Keratinocyte (primary cell): Measurements from ENCODE around the gene CRADD. TPM values are rescaled to one million over a fixed set of nuclear protein-coding genes. Genes with fewer than 3 reads are reported as not detected.

Source experiments
- DNase-seq: peaks from one replicate; pipeline ENCODE4 v3.0.0-alpha.2; 2011; ENCODE audit warnings: low read depth, missing footprints, low spot score
- FAIRE-seq: peaks from 2 replicates; lab custom pipeline; 2011; peaks lifted over from hg19 to GRCh38; lab: Jason Lieb, UNC
- H2AFZ ChIP-seq: 2 replicates; pipeline ENCODE4 v1.6.0; 2012; ENCODE audit warnings: low read length, control low read depth, inconsistent platforms; ENCODE audit not compliant: control insufficient read depth
- H3K27ac ChIP-seq: 2 replicates; pipeline ENCODE4 v1.5.1; 2011; ENCODE audit warnings: low read length; ENCODE audit not compliant: control insufficient read depth, insufficient read depth
- H3K27me3 ChIP-seq: 3 replicates; pipeline ENCODE4 v1.6.0; 2011; ENCODE audit warnings: low read length; ENCODE audit not compliant: control insufficient read depth, insufficient read depth; ENCODE audit errors: extremely low read depth
- H3K36me3 ChIP-seq, 2 experiments: 2 replicates in 1 of 2; 3 replicates in 1 of 2; pipeline ENCODE4 v1.5.1; 2011; ENCODE audit warnings: low read length in 2 of 2, mild to moderate bottlenecking in 1 of 2; ENCODE audit not compliant: control insufficient read depth in 2 of 2, insufficient read depth in 2 of 2; ENCODE audit errors: extremely low read depth in 1 of 2
- H3K4me1 ChIP-seq: 3 replicates; pipeline ENCODE4 v1.5.1; 2011; ENCODE audit warnings: low read length; ENCODE audit not compliant: control insufficient read depth, insufficient read depth; ENCODE audit errors: extremely low read depth
- H3K4me2 ChIP-seq: 3 replicates; pipeline ENCODE4 v1.6.0; 2011; ENCODE audit warnings: low read depth, low read length; ENCODE audit not compliant: control insufficient read depth, insufficient read depth; ENCODE audit errors: extremely low read depth
- H3K4me3 ChIP-seq, 3 experiments: fragments of 200-600 bp in 1 of 3; sonication (generic) in 1 of 3; 2 replicates in 2 of 3; 3 replicates in 1 of 3; pipeline ENCODE4 v1.5.1; 2011 to 2016; ENCODE audit warnings: low read length in 3 of 3, mild to moderate bottlenecking in 3 of 3, control low read depth in 2 of 3, inconsistent platforms in 1 of 3, low read depth in 1 of 3, mixed read lengths in 1 of 3, mixed run types in 1 of 3, moderate library complexity in 1 of 3; ENCODE audit not compliant: control insufficient read depth in 2 of 3, insufficient read depth in 2 of 3; ENCODE audit errors: extremely low read depth in 1 of 3
- H3K79me2 ChIP-seq: 2 replicates; pipeline ENCODE4 v1.6.0; 2012; ENCODE audit warnings: low read length; ENCODE audit not compliant: control insufficient read depth, insufficient read depth
- H3K9ac ChIP-seq: 3 replicates; pipeline ENCODE4 v1.6.0; 2011; ENCODE audit warnings: low read length; ENCODE audit not compliant: control insufficient read depth, insufficient read depth; ENCODE audit errors: extremely low read depth
- H3K9me1 ChIP-seq: 3 replicates; pipeline ENCODE4 v1.6.0; 2011; ENCODE audit warnings: low read length; ENCODE audit not compliant: control insufficient read depth, insufficient read depth; ENCODE audit errors: extremely low read depth
- H3K9me3 ChIP-seq: 2 replicates; pipeline ENCODE4 v1.5.1; 2012; ENCODE audit warnings: low read depth, low read length; ENCODE audit not compliant: control insufficient read depth
- H4K20me1 ChIP-seq: 3 replicates; pipeline ENCODE4 v1.6.0; 2011; ENCODE audit warnings: low read length; ENCODE audit not compliant: control insufficient read depth, insufficient read depth; ENCODE audit errors: extremely low read depth
- CTCF ChIP-seq, 3 experiments: IDR thresholded peaks in 1 of 3; conservative IDR thresholded peaks in 1 of 3; optimal IDR thresholded peaks in 1 of 3; 2 replicates in 2 of 3; 3 replicates in 1 of 3; pipeline versions ENCODE3 to v1.5.1; 2011; ENCODE audit warnings: low read length in 3 of 3, mild to moderate bottlenecking in 3 of 3, moderate library complexity in 2 of 3, control low read depth in 1 of 3, inconsistent platforms in 1 of 3; ENCODE audit not compliant: insufficient read depth in 2 of 3; ENCODE audit errors: extremely low read depth in 1 of 3
- EZH2 ChIP-seq: IDR thresholded peaks from one replicate; pipeline ENCODE4 v1.6.1; 2012; ENCODE audit warnings: inconsistent platforms, mild to moderate bottlenecking, low read length, moderate library complexity
- dilution Hi-C: fragments of 300-500 bp; cut with MboI; formaldehyde crosslinking; loops from one replicate; pipeline ENCODE4 v1.7.0; 2020; ENCODE audit warnings: low sequenced_read_pairs; ENCODE audit not compliant: extremely low pct_ligation_motif_present
- polyA plus RNA-seq, 5 experiments: library from polyadenylated mRNA; depleted of rRNA in 3 of 5; stranded (reverse) in 3 of 5; stranded (forward) in 1 of 5; unstranded in 1 of 5; fragments of >200 nt; gene quantifications; 1 replicate in 1 of 5; 2 replicates in 3 of 5; 3 replicates in 1 of 5; pipeline versions ENCODE4 v1.2.1 to v1.2.3, GENCODE V29; 2011 to 2012; ENCODE audit warnings: missing spikeins in 2 of 5, low read depth in 1 of 5, low replicate concordance in 1 of 5

CRADD gene
- polyA plus RNA-seq, 1 donor (not counting 4 experiments of a cell fraction or from before 2014, with no cell fraction given), result 11.2 TPM

GRCh38 chr12:93856611-93857010, 179.4 kb downstream of the CRADD start:
- Histone ChIP-seq H4K20me1 (no peaks in the 10 kb centered on the region), H3K4me3 (no peak overlapping the region), H3K27me3 (no peaks in the 10 kb centered on the region), H3K4me2 (no peak overlapping the region), H3K79me2 (no peaks in the 10 kb centered on the region), H3K4me1 (no peaks in the 10 kb centered on the region), H3K27ac (no peak overlapping the region), H3K9me3 (no peaks in the 10 kb centered on the region), H3K36me3 (no peaks in the 10 kb centered on the region), H2AFZ (no peak overlapping the region), H3K9me1 (no peaks in the 10 kb centered on the region), H3K9ac (no peak overlapping the region)
- FAIRE-seq (no peak), DNase-seq (no peak)
- dilution Hi-C loops, result no loop called here
- TF ChIP-seq CTCF (optimal IDR thresholded peaks at IDR 0.05 in 1 of 3, IDR thresholded peaks at IDR 0.05 in 1 of 3, conservative IDR thresholded peaks at IDR 0.05 in 1 of 3; ENCODE audit: extremely low read depth in 1 of 3, insufficient read depth in 2 of 3, low read length in 3 of 3) (no peak), EZH2 (no peak)

- H3K4me1 ChIP-seq, result no peaks in the 10 kb centered on the region
- H3K4me3 ChIP-seq, result no peak overlapping the region
- H3K4me2 ChIP-seq, result no peak overlapping the region
- TF ChIP-seq CTCF (optimal IDR thresholded peaks at IDR 0.05 in 1 of 3, IDR thresholded peaks at IDR 0.05 in 1 of 3, conservative IDR thresholded peaks at IDR 0.05 in 1 of 3; ENCODE audit: extremely low read depth in 1 of 3, insufficient read depth in 2 of 3, low read length in 3 of 3), result no peak
- TF ChIP-seq EZH2, result no peak
- DNase-seq, result no peak
- no peak overlapping the region for H3K27ac ChIP-seq
- H3K36me3 ChIP-seq, result no peaks in the 10 kb centered on the region
- no peaks in the 10 kb centered on the region for H4K20me1 ChIP-seq
- no peaks in the 10 kb centered on the region for H3K9me3 ChIP-seq
- no peak overlapping the region for H3K9ac ChIP-seq
- H3K9me1 ChIP-seq, result no peaks in the 10 kb centered on the region
- dilution Hi-C loops, result no loop called here
- no peaks in the 10 kb centered on the region for H3K79me2 ChIP-seq
- H3K27me3 ChIP-seq, result no peaks in the 10 kb centered on the region
- FAIRE-seq, result no peak
- no peak overlapping the region for H2AFZ ChIP-seq
Observed at GRCh38 chr12:93857279-93857938, 180.2 kb downstream of the CRADD start.
